Peyer's patch (tissue), 4 donors: ENCODE results near the gene NOL6. TPM values are rescaled to one million over a fixed set of nuclear protein-coding genes. Genes with fewer than 3 reads are reported as not detected.
A peak's percentile ranks its signal among the peaks of the same experiment; 100 is the strongest.

Experiments
- DNase-seq, 3 donors: peaks; one replicate each; pipeline ENCODE4 v3.0.0-alpha.2; 2017 to 2019
- H3K27ac ChIP-seq, 4 donors: fragments of 200-600 bp; sonication (generic); one replicate each; pipeline ENCODE4 v1.5.1; 2016 to 2019
- H3K27me3 ChIP-seq, 2 donors: fragments of 200-600 bp; sonication (generic); one replicate each; pipeline ENCODE4 v1.5.1; 2019
- H3K36me3 ChIP-seq, 3 donors: fragments of 200-600 bp; sonication (generic); one replicate each; pipeline ENCODE4 v1.5.1; 2016 to 2019
- H3K4me1 ChIP-seq, 4 donors: fragments of 200-600 bp; sonication (generic); one replicate each; pipeline ENCODE4 v1.5.1; 2016 to 2019
- H3K4me3 ChIP-seq, 4 donors: fragments of 200-600 bp; sonication (generic); 1 replicate in 3 of 4; 2 replicates in 1 of 4; pipeline ENCODE4 v1.5.1; 2016 to 2019; ENCODE audit warnings: mild to moderate bottlenecking in 1 of 4
- H3K9me3 ChIP-seq, 4 donors: fragments of 200-600 bp; sonication (generic); one replicate each; pipeline ENCODE4 v1.5.1; 2016 to 2019; ENCODE audit warnings: mild to moderate bottlenecking in 1 of 4
- CTCF ChIP-seq, 6 experiments: fragments of 450-650 bp in 4 of 6; fragments of 200-600 bp in 2 of 6; sonication (generic) in 1 of 6; IDR thresholded peaks; one replicate each; pipeline ENCODE4 v1.5.1; 2017 to 2019; ENCODE audit warnings: antibody characterized with exemption in 6 of 6, mild to moderate bottlenecking in 3 of 6, moderate library complexity in 1 of 6
- POLR2A ChIP-seq, 2 donors: fragments of 450-650 bp; IDR thresholded peaks; one replicate each; pipeline ENCODE4 v1.5.1; 2017; ENCODE audit warnings: antibody characterized with exemption in 2 of 2, mild to moderate bottlenecking in 2 of 2, moderate library complexity in 2 of 2
- small RNA-seq, 2 donors: library from RNA; depleted of rRNA; stranded (forward); fragments of <200 nt; gene quantifications; one replicate each; pipeline ENCODE3, GENCODE V24; 2016
- total RNA-seq, 4 donors: library from RNA; depleted of rRNA; stranded (reverse); fragments of >200 nt; gene quantifications; one replicate each; pipeline ENCODE4 v1.1.0, GENCODE V29; 2016

The NOL6 gene
- total RNA-seq, 4 donors from 2014 or later: 14.5 to 26.4 (median 18.4) TPM

- Histone ChIP-seq H3K36me3 (no peaks in the 10 kb centered on the region), H3K27ac (peak overlapping the region in 2 of 4 donors; percentile 8 to 65), H3K9me3 (no peaks in the 10 kb centered on the region), H3K4me1 (peaks cover 0 to 36% (median 7%) of the 10 kb centered on the region in 4 donors), H3K4me3 (no peak overlapping the region), H3K27me3 (no peaks in the 10 kb centered on the region)
- peak in 2 of 3 donors; percentile 56 to 73 for DNase-seq
- TF ChIP-seq POLR2A (IDR thresholded peaks at IDR 0.05) (no peak), CTCF (IDR thresholded peaks at IDR 0.05) (no peak)
Measured at GRCh38 chr9:33418090-33418489, 55.6 kb downstream of the NOL6 start.

- Histone ChIP-seq H3K4me1 (peaks cover 0 to 36% (median 7%) of the 10 kb centered on the region in 4 donors), H3K27me3 (no peaks in the 10 kb centered on the region), H3K4me3 (no peak overlapping the region), H3K9me3 (no peaks in the 10 kb centered on the region), H3K36me3 (no peaks in the 10 kb centered on the region), H3K27ac (peak overlapping the region in 2 of 4 donors; percentile 8 to 81)
- no peak for DNase-seq
- no peak for TF ChIP-seq POLR2A (IDR thresholded peaks at IDR 0.05)
- TF ChIP-seq CTCF (IDR thresholded peaks at IDR 0.05): no peak
Measured at GRCh38 chr9:33416996-33417395, 56.7 kb downstream of the NOL6 start.

- Histone ChIP-seq H3K4me1 (peaks cover 0 to 36% (median 7%) of the 10 kb centered on the region in 4 donors), H3K27me3 (no peaks in the 10 kb centered on the region), H3K36me3 (no peaks in the 10 kb centered on the region), H3K9me3 (no peaks in the 10 kb centered on the region), H3K27ac (peak overlapping the region in 3 of 4 donors; percentile 43 to 81 (median 54)), H3K4me3 (no peak overlapping the region)
- TF ChIP-seq CTCF (IDR thresholded peaks at IDR 0.05): peak; percentile 21 to 86 (median 74)
- peak in 1 of 2 donors; percentile 24 for TF ChIP-seq POLR2A (IDR thresholded peaks at IDR 0.05)
- peak; percentile 80 to 94 (median 92) for DNase-seq
Measured at GRCh38 chr9:33415501-33416038, 58.2 kb downstream of the NOL6 start.

GRCh38 chr9:33414889-33415500, 58.7 kb downstream of the NOL6 start:
- Histone ChIP-seq H3K36me3 (no peaks in the 10 kb centered on the region), H3K4me3 (no peak overlapping the region), H3K27me3 (no peaks in the 10 kb centered on the region), H3K4me1 (peaks cover 0 to 36% (median 7%) of the 10 kb centered on the region in 4 donors), H3K27ac (peak overlapping the region in 2 of 4 donors; percentile 43 to 81), H3K9me3 (no peaks in the 10 kb centered on the region)
- no peak for TF ChIP-seq CTCF (IDR thresholded peaks at IDR 0.05)
- TF ChIP-seq POLR2A (IDR thresholded peaks at IDR 0.05): no peak
- DNase-seq: no peak

GRCh38 chr9:33414268-33414667, 59.5 kb downstream of the NOL6 start:
- no peaks in the 10 kb centered on the region for H3K9me3 ChIP-seq
- H3K27me3 ChIP-seq: no peaks in the 10 kb centered on the region
- H3K27ac ChIP-seq: peak overlapping the region in 2 of 4 donors; percentile 43 to 81
- no peak overlapping the region for H3K4me3 ChIP-seq
- peaks cover 0 to 36% (median 7%) of the 10 kb centered on the region in 4 donors for H3K4me1 ChIP-seq
- TF ChIP-seq POLR2A (IDR thresholded peaks at IDR 0.05) (no peak), CTCF (IDR thresholded peaks at IDR 0.05) (no peak)
- H3K36me3 ChIP-seq: no peaks in the 10 kb centered on the region
- DNase-seq: no peak

Small RNAs within 50 kb of the gene (small RNA-seq; reads per million reads assigned to genes)
- gene AL356218.2: 0 reads per million in 2 donors
- gene MIR6851: 0 reads per million in 2 donors

Other genes starting within 250 kb of the NOL6 start
- 100 to 1,000 TPM; 106 to 639 (median 276) TPM for gene SPINK4, start 233.8 kb downstream of the NOL6 start, total RNA-seq
- 10 to 100 TPM; 36.2 to 61.1 (median 56.4) TPM for gene BAG1, start 209.2 kb downstream of the NOL6 start, total RNA-seq
- gene CHMP5, start 208.9 kb downstream of the NOL6 start, total RNA-seq: 10 to 100 TPM; 42.9 to 78.8 (median 60.8) TPM
- 100 to 1,000 TPM in 1 of 4 donors, 10 to 100 TPM in 3; 35.2 to 101 (median 59.6) TPM for gene NFX1, start 183.4 kb downstream of the NOL6 start, total RNA-seq
- gene AQP7, start 71.4 kb downstream of the NOL6 start, total RNA-seq: 100 to 1,000 TPM in 1 of 4 donors, 10 to 100 TPM in 2, 1 to 10 TPM in 1; 5.0 to 119 (median 79.2) TPM
- 100 to 1,000 TPM in 3 of 4 donors, 10 to 100 TPM in 1; 12.4 to 424 (median 260) TPM for gene AQP3, start 26.3 kb downstream of the NOL6 start, total RNA-seq
- gene ANKRD18B, start 50.3 kb upstream of the NOL6 start, total RNA-seq: not detected